Measurements from ENCODE around the gene WDR82.

The WDR82 gene

DNA sequence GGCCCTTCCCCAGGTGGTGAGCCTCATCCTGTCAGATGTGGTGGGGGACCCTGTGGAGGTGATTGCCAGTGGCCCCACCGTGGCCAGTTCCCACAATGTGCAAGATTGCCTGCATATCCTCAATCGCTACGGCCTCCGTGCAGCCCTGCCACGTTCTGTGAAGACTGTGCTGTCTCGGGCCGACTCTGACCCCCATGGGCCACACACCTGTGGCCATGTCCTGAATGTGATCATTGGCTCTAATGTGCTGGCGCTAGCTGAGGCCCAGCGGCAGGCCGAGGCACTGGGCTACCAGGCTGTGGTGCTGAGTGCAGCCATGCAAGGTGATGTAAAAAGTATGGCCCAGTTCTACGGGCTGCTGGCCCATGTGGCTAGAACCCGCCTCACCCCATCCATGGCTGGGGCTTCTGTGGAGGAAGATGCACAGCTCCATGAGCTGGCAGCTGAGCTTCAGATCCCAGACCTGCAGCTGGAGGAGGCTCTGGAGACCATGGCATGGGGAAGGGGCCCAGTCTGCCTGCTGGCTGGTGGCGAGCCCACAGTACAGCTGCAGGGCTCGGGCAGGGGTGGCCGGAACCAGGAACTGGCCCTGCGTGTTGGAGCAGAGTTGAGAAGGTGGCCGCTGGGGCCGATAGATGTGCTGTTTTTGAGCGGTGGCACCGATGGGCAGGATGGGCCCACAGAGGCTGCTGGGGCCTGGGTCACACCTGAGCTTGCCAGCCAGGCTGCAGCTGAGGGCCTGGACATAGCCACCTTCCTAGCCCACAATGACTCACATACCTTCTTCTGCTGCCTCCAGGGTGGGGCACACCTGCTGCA, 14.0 kb upstream of the WDR82 start:
- no peak for ATAC-seq
- no peak for TF ChIP-seq PPARA (CRISPR knock-in tag; IDR thresholded peaks at IDR 0.05; ENCODE audit: borderline replicate concordance)
- TF ChIP-seq ZC3H10 (CRISPR knock-in tag; IDR thresholded peaks at IDR 0.05) = no peak

DNA sequence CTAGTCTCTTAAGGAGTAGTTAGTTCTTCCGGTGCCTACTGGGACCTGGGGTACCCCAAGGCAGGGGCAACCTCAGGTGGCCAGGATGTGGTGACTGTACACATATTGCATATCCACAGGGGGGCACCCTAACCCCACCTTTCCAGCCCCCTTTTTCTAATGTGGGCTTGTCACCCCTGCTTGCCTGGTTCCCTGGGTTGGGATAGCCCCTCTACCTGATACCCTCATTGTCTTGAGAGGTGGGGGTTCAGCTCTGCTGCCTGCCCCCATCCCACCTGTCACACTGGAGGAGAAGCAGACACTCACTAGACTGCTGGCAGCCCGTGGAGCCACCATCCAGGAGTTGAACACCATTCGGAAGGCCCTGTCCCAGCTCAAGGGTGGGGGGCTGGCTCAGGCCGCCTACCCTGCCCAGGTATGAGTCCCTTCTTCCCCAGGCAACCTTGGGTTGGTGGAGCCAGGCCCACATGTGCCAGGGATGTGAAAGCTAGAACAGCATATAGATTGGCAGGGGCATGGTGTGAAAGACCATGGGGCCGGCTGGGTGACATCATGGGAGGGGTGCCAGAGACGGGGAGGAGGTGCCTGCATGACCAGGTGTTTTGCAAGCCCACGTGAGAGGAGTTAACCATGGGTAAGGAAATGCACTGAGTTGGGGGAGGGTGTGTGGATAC, 13.2 kb upstream of the WDR82 start:
- TF ChIP-seq ISL1 (CRISPR knock-in tag; IDR thresholded peaks at IDR 0.05) = no peak
- no peak for TF ChIP-seq ZC3H10 (CRISPR knock-in tag; IDR thresholded peaks at IDR 0.05)
- no peak for TF ChIP-seq PPARA (CRISPR knock-in tag; IDR thresholded peaks at IDR 0.05; ENCODE audit: borderline replicate concordance)
- no peak for TF ChIP-seq SNAI2 (CRISPR knock-in tag; IDR thresholded peaks at IDR 0.05)
- TF ChIP-seq TCF4 (CRISPR knock-in tag; IDR thresholded peaks at IDR 0.05; ENCODE audit: borderline replicate concordance) = no peak
- TF ChIP-seq GLIS3 (CRISPR knock-in tag; IDR thresholded peaks at IDR 0.05) = no peak
- TF ChIP-seq ZFP30 (CRISPR knock-in tag; IDR thresholded peaks at IDR 0.05) = no peak

DNA sequence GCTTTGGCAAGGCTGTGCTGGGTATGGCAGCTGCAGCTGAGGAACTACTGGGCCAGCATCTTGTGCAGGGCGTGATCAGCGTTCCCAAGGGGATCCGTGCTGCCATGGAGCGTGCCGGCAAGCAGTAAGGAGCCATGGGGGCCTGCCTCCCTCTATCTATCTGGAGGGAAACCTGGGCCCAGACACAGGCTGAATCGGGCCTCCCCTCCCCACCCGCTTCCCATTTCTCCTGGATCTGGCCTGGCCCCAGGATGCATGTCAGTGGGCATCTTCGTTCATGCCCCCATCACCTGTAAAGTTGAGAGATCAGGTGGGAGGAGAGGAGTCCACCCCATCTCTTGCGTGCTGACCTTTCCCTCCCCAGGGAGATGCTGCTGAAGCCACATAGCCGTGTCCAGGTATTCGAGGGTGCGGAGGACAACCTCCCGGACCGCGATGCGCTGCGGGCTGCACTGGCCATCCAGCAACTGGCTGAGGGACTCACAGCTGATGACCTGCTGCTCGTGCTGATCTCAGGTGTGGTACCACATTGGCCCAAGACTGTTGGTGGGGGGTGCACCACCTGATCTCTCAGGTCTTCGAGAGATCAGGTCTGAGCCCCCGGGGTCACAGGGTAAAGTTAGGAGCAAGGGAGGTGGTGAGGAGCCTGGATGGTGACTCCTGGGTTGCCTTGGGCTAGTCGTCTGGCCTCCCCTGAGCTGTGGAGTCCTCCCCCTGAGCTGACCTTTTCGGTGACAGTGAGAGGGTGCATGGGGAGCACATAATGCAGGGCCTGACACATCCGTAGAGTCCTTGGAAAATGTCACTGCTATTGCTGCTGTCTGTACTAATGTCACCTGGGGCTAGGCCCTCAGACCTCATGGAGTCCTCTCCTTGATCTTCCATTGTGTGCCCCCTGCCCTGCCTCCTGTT, 12.4 kb upstream of the WDR82 start:
- TF ChIP-seq, protein P1, sequence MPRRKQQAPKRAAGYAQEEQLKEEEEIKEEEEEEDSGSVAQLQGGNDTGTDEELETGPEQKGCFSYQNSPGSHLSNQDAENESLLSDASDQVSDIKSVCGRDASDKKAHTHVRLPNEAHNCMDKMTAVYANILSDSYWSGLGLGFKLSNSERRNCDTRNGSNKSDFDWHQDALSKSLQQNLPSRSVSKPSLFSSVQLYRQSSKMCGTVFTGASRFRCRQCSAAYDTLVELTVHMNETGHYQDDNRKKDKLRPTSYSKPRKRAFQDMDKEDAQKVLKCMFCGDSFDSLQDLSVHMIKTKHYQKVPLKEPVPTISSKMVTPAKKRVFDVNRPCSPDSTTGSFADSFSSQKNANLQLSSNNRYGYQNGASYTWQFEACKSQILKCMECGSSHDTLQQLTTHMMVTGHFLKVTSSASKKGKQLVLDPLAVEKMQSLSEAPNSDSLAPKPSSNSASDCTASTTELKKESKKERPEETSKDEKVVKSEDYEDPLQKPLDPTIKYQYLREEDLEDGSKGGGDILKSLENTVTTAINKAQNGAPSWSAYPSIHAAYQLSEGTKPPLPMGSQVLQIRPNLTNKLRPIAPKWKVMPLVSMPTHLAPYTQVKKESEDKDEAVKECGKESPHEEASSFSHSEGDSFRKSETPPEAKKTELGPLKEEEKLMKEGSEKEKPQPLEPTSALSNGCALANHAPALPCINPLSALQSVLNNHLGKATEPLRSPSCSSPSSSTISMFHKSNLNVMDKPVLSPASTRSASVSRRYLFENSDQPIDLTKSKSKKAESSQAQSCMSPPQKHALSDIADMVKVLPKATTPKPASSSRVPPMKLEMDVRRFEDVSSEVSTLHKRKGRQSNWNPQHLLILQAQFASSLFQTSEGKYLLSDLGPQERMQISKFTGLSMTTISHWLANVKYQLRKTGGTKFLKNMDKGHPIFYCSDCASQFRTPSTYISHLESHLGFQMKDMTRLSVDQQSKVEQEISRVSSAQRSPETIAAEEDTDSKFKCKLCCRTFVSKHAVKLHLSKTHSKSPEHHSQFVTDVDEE (CRISPR knock-in tag; IDR thresholded peaks at IDR 0.05) = no peak
- TF ChIP-seq ARNTL (CRISPR knock-in tag; IDR thresholded peaks at IDR 0.05; ENCODE audit: borderline replicate concordance, low read depth) (no peak), TCF4 (CRISPR knock-in tag; IDR thresholded peaks at IDR 0.05; ENCODE audit: borderline replicate concordance) (no peak), CSDC2 (CRISPR knock-in tag; IDR thresholded peaks at IDR 0.05) (no peak), ISL1 (CRISPR knock-in tag; IDR thresholded peaks at IDR 0.05) (no peak), ZNF565 (CRISPR knock-in tag; conservative IDR thresholded peaks at IDR 0.05; ENCODE audit: low read depth) (no peak)
- no peak for ATAC-seq

More for the DNA sequence above, 13.2 kb upstream of the WDR82 start:
- peak; percentile 25; the same call in 1 of the 3 replicates for ATAC-seq

DNA sequence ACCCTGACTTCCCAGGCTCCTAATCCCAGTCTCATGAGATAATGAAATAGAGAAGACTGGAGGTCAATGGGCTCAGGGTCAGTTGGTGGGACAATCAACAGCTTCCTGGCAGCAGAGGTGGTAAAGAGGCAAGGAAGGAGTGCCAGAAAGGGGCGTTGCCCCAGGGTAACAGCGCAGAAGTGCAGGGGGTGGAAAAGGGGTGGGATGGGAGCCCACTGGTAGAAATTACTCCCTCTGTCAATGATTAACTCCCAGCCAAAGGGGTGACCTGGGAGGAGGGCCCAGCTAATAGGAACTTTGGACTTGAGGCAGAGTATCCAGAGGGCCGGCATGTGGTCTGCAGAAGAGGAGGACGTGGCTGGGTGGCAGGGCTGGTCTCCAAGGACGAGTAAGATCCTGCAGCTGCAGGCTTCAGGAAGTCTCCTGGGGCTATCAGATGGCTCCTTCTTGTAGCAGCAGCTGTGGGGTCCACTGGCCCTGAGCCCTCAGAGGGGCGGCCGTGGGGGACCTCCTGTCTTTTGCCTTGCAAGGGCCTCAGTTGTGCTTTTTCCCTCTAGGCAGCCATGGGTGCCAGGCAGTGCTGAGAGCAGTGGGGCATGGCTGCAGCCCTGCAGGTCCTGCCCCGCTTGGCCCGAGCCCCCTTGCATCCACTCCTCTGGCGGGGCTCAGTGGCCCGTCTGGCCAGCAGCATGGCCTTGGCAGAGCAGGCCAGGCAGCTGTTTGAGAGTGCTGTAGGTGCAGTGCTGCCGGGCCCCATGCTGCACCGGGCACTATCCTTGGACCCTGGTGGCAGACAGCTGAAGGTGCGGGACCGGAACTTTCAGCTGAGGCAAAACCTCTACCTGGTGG, 11.5 kb upstream of the WDR82 start:
- TF ChIP-seq ZC3H10 (CRISPR knock-in tag; IDR thresholded peaks at IDR 0.05) (no peak), ZFP30 (CRISPR knock-in tag; IDR thresholded peaks at IDR 0.05) (no peak), BACH2 (CRISPR knock-in tag; IDR thresholded peaks at IDR 0.05; ENCODE audit: borderline replicate concordance) (no peak), PPARA (CRISPR knock-in tag; IDR thresholded peaks at IDR 0.05; ENCODE audit: borderline replicate concordance) (no peak), TOX (CRISPR knock-in tag; IDR thresholded peaks at IDR 0.05; ENCODE audit: borderline replicate concordance) (no peak), ESRRG (CRISPR knock-in tag; IDR thresholded peaks at IDR 0.05) (no peak), ZNF70 (CRISPR knock-in tag; IDR thresholded peaks at IDR 0.05) (no peak), SNAI2 (CRISPR knock-in tag; IDR thresholded peaks at IDR 0.05) (no peak), ZFP3 (CRISPR knock-in tag; IDR thresholded peaks at IDR 0.05) (no peak), ISL1 (CRISPR knock-in tag; IDR thresholded peaks at IDR 0.05) (no peak)
- TF ChIP-seq, protein P2, sequence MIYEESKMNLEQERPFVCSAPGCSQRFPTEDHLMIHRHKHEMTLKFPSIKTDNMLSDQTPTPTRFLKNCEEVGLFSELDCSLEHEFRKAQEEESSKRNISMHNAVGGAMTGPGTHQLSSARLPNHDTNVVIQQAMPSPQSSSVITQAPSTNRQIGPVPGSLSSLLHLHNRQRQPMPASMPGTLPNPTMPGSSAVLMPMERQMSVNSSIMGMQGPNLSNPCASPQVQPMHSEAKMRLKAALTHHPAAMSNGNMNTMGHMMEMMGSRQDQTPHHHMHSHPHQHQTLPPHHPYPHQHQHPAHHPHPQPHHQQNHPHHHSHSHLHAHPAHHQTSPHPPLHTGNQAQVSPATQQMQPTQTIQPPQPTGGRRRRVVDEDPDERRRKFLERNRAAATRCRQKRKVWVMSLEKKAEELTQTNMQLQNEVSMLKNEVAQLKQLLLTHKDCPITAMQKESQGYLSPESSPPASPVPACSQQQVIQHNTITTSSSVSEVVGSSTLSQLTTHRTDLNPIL (CRISPR knock-in tag; IDR thresholded peaks at IDR 0.05; ENCODE audit: low read depth) = no peak
- TF ChIP-seq, protein P3, sequence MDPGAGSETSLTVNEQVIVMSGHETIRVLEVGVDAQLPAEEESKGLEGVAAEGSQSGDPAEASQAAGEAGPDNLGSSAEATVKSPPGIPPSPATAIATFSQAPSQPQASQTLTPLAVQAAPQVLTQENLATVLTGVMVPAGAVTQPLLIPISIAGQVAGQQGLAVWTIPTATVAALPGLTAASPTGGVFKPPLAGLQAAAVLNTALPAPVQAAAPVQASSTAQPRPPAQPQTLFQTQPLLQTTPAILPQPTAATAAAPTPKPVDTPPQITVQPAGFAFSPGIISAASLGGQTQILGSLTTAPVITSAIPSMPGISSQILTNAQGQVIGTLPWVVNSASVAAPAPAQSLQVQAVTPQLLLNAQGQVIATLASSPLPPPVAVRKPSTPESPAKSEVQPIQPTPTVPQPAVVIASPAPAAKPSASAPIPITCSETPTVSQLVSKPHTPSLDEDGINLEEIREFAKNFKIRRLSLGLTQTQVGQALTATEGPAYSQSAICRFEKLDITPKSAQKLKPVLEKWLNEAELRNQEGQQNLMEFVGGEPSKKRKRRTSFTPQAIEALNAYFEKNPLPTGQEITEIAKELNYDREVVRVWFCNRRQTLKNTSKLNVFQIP (CRISPR knock-in tag; IDR thresholded peaks at IDR 0.05; ENCODE audit: borderline replicate concordance, low read depth) = no peak
- TF ChIP-seq, protein P1 (CRISPR knock-in tag; IDR thresholded peaks at IDR 0.05) = no peak
- no peak for ATAC-seq
